HG02588 (cell line): ENCODE data around the gene DBF4.
A peak's percentile ranks its signal among the peaks of the same experiment; 100 is the strongest.
"Not testable (repeated sequence)": the region's sequence is repeated elsewhere in the genome, so short reads cannot be mapped to it uniquely, and the experiment has no call there.

ENCODE experiments used
- ATAC-seq: cut with Tn5 transposase; IDR thresholded peaks from one replicate; pipeline ENCODE4 v1.9.1; 2021; ENCODE audit warnings: mild to moderate bottlenecking, moderate library complexity; ENCODE audit not compliant: unreplicated experiment

Gene DBF4, protein sequence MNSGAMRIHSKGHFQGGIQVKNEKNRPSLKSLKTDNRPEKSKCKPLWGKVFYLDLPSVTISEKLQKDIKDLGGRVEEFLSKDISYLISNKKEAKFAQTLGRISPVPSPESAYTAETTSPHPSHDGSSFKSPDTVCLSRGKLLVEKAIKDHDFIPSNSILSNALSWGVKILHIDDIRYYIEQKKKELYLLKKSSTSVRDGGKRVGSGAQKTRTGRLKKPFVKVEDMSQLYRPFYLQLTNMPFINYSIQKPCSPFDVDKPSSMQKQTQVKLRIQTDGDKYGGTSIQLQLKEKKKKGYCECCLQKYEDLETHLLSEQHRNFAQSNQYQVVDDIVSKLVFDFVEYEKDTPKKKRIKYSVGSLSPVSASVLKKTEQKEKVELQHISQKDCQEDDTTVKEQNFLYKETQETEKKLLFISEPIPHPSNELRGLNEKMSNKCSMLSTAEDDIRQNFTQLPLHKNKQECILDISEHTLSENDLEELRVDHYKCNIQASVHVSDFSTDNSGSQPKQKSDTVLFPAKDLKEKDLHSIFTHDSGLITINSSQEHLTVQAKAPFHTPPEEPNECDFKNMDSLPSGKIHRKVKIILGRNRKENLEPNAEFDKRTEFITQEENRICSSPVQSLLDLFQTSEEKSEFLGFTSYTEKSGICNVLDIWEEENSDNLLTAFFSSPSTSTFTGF

DNA sequence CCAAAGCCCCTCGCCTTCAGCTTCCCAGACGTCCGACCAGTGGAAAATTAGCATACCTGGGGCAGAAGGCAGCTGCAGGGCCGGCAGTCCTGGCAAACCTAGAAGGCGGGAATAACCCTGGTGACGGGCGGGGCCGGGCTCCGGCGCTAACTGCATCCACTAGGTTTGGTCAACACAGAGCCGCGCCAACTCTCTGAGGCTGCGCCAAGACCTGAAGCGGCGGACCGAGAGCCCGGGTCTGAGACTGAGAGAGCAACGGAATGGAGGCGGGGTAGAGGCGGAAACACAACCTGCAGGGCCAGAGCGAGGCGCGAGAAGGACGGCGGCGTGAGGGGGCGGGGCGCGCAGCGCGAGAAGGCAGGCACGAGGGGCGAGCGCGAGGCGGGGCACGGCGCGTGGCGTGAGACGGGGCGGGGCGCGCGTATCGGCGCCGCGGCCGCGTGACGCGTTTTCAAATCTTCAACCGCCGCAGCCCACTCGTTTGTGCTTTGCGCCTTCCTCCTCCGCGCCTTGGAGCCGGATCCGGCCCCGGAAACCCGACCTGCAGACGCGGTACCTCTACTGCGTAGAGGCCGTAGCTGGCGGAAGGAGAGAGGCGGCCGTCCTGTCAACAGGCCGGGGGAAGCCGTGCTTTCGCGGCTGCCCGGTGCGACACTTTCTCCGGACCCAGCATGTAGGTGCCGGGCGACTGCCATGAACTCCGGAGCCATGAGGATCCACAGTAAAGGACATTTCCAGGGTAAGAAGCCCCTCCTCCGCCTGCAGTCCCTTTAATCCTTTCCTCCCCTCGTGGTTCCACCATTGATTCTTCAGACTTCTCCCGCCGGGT, at the start of gene DBF4, which contains the start of gene SLC25A40:
Gene DBF4 (plus strand): TSS at position 454 of the 829 bp plus-strand sequence. CDS start 240 bp downstream, at position 694.
Gene SLC25A40 (minus strand): TSS at position 321 of the 829 bp plus-strand sequence. CDS start 17,633 bp downstream, outside the sequence.
- ATAC-seq: peak; percentile 90

DNA sequence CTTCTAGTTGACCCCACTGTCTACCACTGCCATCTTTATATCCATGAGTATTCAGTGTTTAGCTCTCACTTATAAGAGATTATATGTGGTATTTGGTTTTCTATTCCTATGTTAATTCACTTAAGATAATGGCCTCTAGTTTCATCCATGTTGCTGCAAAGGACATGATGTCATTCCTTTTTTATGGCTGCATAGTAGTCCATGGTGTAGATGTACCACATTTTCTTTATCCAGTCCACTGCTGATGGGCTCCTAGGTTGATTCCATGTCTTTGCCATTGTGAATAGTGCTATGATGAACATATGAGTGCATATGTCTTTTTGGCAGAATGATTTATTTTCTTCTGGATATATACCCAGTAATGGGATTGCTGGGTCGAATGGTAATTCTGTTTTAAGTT, 47.9 kb upstream of the DBF4 start:
- ATAC-seq: not testable (repeated sequence)

DNA sequence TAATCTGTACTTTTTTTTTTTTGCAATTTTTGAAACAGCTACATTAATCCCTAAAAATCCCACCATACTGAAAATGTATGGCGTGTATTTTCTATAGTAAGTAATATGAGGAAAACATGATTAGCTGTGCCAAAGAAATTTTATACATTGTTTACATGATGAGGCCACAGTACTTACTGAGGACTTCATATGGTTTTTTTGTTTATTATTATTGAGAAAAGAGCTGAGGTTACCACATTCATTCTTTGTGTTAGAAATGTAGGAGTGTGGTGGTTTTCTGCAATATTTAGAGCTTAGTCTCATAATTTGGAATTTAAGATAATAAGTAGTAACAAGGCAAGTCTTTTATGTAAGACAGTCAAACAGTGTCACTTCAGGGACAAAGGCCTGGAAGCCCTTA, 45.2 kb upstream of the DBF4 start:
- ATAC-seq: no peak

DNA sequence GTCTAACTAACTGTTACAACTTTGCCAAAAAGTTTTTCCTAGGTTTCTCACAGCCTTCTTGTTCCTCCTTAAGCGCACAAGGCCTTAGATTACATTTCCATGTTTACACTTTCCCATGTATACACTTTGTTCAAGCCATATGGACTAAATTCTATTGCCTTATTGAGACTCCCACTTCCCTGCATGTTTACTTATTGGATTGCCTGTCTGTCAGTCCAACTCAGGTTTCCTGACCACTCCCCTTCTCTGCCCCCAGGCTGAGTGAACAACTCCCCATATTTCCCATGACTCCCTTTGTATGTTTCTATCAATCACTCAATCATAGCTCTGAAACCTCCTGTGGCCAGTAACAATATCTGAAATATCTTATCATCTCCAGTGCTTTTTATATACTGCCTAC, 43.2 kb upstream of the DBF4 start:
- no peak for ATAC-seq

DNA sequence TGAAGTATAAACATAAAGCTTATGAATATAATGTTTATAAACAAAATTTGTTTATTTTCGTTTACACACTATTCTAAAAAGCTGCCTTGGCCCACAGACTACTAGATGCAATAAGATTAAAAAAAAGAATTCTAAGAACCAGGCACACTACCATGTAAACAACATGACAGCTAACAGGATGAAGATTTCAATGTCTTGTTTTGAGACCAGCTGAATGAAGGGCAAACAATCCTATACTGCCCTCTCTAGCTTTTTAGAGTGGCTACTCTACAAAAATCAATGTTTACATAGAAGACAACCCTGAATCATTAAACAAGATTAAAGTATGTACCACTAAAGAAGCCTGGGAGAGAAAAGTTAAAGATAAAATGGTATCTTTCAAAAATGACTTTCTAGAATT, 38.7 kb upstream of the DBF4 start:
- no peak for ATAC-seq

DNA sequence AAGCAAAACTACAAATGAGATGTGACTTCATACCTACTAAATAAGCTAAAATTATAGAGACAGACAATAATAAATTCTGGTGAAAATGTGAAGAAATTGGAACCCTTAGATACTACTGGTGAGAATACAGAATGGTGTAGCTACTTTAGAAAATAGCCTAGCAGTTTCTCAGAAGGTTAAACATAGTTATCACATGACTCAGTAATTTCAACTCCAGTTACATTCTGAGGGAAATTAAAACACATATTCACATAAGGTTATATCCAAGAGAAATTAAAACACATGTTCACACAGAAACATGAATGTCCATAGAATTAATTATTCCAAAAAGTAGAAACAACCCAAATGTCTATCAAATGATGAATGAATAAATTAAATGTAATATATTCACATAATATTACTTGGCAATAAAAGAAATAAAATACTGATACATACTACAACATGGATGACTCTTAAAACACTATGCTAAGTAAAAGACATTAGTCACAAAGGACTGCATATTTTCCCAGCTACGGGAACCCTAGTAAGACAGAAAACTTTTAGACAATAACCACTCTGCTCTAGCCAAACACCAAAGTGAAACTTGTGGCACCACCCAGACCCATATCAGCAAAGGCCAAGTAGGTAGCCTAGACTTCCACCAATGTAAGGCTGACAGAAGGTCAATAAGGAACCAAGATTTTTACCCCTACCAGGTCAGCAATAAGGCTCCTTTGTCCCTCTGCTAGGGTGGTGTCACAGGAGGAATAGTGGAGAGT, 25.3 kb upstream of the DBF4 start:
- ATAC-seq: no peak

DNA sequence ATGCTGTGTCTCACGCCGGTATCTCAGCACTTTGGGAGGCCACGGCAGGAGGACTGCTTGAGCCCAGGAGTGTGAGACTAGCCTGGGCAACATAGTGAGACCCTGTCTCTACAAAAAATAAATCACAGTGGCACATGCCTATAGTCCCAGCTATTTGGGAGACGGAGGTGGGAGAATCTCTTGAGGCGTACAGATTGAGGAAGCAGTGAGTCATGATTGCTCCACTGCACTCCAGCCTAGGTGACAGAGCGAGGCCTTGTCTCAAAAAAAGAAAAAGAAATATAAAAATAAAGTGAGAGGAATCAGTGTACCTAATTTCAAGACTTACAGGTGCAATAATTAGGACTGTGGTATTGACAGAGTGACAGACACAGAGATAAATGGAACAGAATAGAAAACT, 24.0 kb upstream of the DBF4 start:
- no peak for ATAC-seq

DNA sequence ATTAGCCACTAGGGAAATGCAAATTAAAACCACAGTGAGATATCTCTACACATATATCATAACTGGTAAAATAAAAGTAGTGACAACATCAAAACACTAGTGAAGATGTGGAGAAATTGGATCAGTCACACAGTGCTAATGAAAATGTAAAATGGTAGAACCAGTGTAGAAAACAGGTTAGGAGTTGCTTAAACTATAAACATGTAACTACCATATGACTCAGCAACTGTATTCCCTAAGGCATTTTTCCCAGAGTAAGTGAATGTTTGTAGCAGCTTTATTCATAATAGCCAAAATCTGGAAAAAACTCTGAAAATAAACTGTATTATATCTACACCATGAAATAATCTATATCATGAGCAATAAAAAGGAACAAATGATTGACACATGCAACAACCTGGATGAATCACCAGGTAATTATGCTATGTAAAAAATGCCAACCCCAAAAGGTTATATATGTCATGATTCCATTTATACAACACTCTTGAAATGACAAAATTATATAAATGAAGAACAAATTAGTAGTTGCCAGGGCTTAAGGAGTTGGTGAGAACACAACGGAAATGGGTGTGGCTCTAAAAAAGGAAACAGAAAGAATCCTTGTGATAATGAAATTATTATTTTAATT, 22.9 kb upstream of the DBF4 start:
- ATAC-seq: no peak

DNA sequence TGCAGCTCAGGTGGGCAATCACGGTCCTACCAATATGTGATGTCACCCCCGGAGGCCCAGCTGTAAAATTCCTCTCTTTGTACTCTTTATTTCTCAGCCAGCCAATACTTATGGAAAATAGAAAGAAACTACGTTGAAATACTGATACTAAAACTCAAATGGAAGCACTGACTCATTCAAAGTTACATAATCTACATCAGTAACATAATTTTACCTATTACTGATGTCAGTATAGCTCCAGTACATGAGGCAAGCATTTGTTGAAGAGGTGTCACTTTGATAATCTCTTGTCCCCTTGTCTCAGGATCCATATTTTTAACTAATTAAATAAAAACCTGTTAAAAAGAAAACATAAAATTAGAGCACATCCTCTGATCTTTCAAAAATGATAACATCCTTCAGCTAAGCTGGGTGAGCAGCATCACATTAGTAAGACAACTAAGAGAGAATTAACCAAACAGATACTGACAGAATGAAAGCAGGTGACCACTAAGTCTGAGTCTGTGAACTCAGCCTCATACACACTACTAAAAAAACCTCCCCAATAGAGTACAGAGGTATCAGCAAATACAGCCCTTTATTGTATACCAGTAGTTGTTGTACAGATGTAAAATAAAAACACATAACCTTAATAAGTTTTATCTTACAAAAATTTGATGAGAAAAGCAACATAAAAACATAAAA, 17.7 kb upstream of the DBF4 start:
- no peak for ATAC-seq

DNA sequence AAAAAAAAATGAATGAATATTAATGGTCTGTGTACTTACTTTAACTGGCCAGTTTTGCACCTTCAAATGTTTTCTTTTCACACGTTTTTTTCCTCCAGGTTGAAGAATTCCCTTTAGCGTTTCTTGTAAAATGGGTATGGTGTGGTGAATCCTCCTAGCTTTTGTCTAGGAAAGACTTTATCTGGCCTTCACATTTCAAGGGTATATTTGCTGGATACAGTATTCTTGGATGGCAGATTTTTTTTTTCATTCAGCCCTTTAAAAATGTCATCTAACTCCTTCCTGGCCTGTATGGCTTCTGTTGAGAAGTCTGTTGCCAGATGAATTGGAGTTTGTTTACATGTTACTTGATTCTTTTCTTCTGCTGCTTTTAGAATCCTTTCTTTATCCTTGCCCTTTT, 10.2 kb upstream of the DBF4 start:
- no peak for ATAC-seq

DNA sequence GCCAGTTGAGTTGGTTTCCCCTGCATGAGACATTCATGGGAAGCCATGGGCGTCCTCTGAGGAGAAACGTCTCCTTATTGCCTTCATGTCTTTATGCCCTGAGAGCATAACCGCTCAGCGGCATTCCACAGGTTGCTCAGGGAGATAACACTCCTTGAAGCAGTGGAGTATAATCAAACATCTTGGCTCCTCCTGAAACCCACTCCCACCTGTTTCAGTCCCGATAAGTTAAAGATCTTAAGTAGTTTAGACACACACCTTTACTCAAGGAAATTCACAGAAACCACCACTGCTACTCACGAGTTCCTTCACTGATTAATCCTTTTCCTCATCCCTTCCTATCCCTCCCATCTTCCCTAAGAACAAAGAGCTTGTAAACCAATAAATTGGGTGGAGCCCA, 9.8 kb upstream of the DBF4 start:
- not testable (repeated sequence) for ATAC-seq

DNA sequence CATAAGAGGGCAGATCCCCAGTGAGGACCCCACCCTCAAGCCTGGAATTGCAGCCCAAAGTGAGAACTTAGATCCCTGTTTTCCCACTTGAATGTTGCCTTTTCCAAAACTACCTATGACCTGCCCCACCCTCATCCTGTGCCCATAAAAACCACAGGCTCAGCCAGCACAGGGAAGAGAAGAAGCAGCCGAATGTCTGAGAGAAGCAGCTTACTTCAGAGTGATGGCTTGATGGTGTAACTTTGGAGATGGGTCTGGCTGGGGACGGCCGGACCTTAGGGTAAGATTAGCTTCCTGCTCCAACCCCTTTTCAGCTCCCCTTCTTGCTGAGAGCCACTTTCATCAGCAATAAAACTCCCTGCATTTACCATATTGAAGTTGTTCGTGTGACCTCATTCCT, 5.8 kb upstream of the DBF4 start:
- ATAC-seq: no peak

DNA sequence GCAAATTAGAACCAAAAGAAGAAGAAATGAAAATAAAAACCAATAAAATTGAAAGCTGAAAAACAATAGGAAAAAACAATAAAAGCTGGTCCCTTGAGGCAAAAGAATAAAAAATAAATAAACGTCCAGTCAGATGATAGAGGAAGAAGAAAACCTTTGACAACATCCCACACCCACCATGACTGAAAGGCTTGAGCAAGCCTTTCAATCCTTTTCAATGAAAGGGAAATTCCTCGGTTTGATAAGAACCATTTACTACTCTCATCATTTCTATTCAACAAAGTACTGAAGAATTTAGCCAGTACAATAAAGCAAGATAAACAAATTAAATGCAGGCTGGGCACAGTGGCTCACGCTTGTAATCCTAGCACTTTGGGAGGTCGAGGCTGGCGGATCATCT, 3.9 kb upstream of the DBF4 start:
- no peak for ATAC-seq

DNA sequence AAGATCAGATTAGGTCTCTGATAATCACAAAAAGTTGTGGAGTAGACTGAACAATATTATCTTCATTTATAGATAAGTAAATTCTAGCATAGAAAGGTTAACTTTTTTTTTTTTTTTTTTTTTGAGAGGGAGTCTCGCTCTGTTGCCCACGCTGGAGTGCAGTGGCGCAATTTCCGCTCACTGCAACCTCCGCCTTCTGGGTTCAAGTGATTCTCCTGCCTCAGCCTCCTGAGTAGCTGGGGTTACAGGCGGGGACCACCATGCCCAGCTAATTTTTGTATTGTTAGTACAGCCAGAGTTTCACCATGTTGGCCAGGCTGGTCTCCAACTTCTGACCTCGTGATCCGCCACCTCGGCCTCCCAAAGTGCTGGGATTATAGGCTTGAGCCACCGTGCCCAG, 3.0 kb upstream of the DBF4 start:
- ATAC-seq: not testable (repeated sequence)

DNA sequence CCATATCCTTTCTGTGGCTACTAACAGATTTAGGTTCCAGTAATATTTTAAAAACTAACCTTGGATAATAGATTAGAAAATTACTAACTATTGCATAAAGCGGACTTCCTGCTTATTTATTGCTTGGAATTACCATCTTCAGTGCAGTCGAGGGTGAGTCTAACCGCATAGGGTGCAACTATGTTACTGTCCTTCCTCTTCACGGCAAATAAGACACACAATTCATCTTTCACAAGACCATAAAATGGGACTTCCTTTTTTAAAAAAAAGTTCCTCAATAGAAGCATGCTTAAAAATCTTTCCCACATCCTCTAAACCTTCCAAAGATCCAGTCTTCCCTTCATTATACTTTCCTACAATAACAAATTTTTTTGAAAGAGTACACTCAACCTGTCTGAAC, 2.2 kb upstream of the DBF4 start:
- no peak for ATAC-seq

DNA sequence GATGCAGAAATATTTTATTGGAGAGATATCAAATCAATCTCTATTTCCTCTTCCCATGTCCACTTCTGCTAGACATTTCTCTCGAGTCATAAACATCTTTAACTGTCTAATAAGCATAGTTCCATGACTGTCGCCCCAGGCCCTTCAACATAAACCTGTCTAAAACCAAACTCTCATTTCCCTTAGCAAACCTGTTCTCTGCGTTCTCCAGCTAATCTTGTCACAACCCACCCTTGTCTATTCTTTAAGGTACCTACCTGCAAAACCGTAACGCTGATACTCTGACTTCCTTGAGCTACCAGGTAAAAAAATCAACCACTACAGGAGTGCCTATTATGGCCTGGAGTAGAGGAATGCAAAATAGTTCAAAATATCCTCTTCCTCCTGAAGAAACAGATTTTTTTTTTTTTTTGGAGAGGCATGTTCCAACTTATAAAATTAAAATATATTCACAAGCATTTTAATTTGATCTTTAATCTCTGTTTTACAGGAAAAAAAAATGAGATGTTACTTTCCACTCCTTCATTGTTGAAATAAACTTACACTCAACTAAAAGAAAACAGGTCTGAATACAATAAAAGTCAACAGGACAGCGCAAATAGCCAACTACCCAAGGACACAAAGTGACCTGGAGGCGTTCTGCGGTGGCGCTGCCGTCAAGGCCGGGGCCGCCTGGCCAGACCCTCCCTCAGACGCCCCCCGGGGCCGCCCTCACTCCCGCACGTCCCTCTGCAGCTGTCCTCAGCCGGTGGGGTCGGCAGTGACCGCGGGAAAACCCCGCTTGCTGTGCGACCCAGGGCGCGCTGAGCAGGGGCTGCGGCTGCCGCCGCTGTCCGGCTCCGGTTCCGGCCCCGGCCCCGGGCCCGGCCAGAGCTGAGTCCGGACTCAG, 898 bp upstream of the DBF4 start:
- peak; percentile 17 for ATAC-seq

DNA sequence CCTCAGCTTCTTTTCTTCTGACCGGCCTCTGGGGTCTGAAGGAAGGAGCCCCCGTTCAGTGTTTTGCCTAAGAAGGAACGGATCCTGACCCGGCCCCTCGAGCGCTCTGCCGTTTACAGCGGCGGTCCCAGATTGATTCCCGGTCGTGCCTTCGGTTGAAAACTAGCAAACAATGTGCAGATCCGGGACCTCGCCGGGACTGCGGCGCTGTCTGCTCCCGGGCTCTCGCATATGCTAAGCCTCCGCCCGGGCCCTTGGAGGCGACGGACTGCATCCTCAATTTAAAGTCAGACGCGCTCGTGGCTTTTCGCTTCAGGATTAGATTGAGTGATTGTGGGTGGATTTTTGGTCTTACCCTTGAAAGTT, 559 bp downstream of the DBF4 start:
- ATAC-seq: no peak

DNA sequence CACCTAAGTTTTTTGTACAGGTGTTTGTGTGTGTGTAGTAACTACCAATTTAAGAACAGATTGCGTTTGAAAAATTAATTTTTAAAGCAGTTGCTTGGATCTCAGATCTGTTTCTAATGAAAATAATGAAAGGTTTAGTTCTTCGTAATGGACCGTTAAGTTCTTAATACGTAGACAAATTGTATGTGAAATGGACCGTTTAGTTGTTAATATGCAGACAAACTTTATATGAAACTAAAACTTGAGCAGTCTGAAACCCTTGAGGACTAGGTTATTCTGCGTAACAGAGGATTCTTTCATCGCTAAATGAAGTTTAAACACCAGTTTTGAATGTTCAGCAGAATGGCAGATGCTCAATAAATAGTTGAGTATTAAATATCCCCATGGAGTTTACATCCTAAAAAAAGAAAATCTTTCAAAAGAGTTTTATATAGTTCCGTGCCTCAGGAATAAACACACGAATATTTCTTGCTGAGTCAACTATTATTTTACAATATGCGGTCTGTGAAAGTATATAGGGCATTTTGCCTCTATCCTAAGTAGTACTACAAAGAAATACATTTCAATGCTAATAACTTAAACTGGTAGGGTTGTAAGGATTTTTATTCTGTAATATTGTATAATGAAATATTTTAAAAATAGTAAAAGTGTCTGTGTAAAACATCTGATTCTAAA, 1.2 kb downstream of the DBF4 start:
- ATAC-seq: no peak
